ENCODE data around the gene TRRAP. TPM values are rescaled to one million over a fixed set of nuclear protein-coding genes. Genes with fewer than 3 reads are reported as not detected.

TRRAP gene
- total RNA-seq, 1 experiment from 2014 or later: 55.8 TPM

GRCh38 chr7:98974906-98975816, 96.8 kb downstream of the TRRAP start:
- POLR2A ChIA-PET (ENCODE audit: unreplicated experiment): no interaction called here
- Histone ChIP-seq H4K20me1 (ENCODE audit: insufficient read depth) (no peaks in the 10 kb centered on the region), H3K9me3 (ENCODE audit: insufficient read depth, low read depth) (no peaks in the 10 kb centered on the region), H3K4me3 (no peak overlapping the region), H3K4me1 (replicated peaks; ENCODE audit: insufficient read depth) (no peaks in the 10 kb centered on the region), H3K9me2 (ENCODE audit: insufficient read depth) (no peaks in the 10 kb centered on the region), H3K4me2 (no peak overlapping the region), H3F3A (ENCODE audit: insufficient read depth, low read depth) (no peaks in the 10 kb centered on the region), H3K79me2 (ENCODE audit: low read depth) (no peaks in the 10 kb centered on the region), H3K27ac (no peak overlapping the region), H3K36me3 (ENCODE audit: low read depth) (peaks cover 32% of the 10 kb centered on the region), H2AFZ (no peak overlapping the region), H3K27me3 (ENCODE audit: insufficient read depth, low read depth) (no peaks in the 10 kb centered on the region)
- no peak for TF ChIP-seq EZH2 (IDR thresholded peaks at IDR 0.05; ENCODE audit: low read depth)
- TF ChIP-seq CTCF (conservative IDR thresholded peaks at IDR 0.05): no peak
- no peak for DNase-seq
- intact Hi-C loops (cut with micrococcal nuclease; ENCODE audit: unreplicated experiment): no loop called here
- BruUV-seq (replicated peaks): no TSS peak
- CTCF ChIA-PET: no interaction called here

- POLR2A ChIA-PET (ENCODE audit: unreplicated experiment): no interaction called here
- intact Hi-C loops (cut with micrococcal nuclease; ENCODE audit: unreplicated experiment): no loop called here
- Histone ChIP-seq H3K9me3 (ENCODE audit: insufficient read depth, low read depth) (no peaks in the 10 kb centered on the region), H3K9me2 (ENCODE audit: insufficient read depth) (no peaks in the 10 kb centered on the region), H3K27me3 (ENCODE audit: insufficient read depth, low read depth) (no peaks in the 10 kb centered on the region), H2AFZ (no peak overlapping the region), H3K79me2 (ENCODE audit: low read depth) (no peaks in the 10 kb centered on the region), H3K27ac (no peak overlapping the region), H3K4me1 (replicated peaks; ENCODE audit: insufficient read depth) (no peaks in the 10 kb centered on the region), H3K36me3 (ENCODE audit: low read depth) (peaks cover 32% of the 10 kb centered on the region), H3F3A (ENCODE audit: insufficient read depth, low read depth) (no peaks in the 10 kb centered on the region), H3K4me3 (no peak overlapping the region), H4K20me1 (ENCODE audit: insufficient read depth) (no peaks in the 10 kb centered on the region), H3K4me2 (no peak overlapping the region)
- TF ChIP-seq CTCF (conservative IDR thresholded peaks at IDR 0.05): no peak
- TF ChIP-seq EZH2 (IDR thresholded peaks at IDR 0.05; ENCODE audit: low read depth): no peak
- CTCF ChIA-PET: no interaction called here
- DNase-seq: no peak
- no TSS peak for BruUV-seq (replicated peaks)
These were observed 98.3 kb downstream of the TRRAP start for GRCh38 chr7:98976396-98977185.

- TF ChIP-seq EZH2 (IDR thresholded peaks at IDR 0.05; ENCODE audit: low read depth) (no peak), CTCF (conservative IDR thresholded peaks at IDR 0.05) (no peak)
- H3K36me3 ChIP-seq (ENCODE audit: low read depth): peaks cover 30% of the 10 kb centered on the region
These were observed 100.3 kb downstream of the TRRAP start for GRCh38 chr7:98978672-98979071.

More at GRCh38 chr7:98978672-98979071, 100.3 kb downstream of the TRRAP start:
- H3F3A ChIP-seq (ENCODE audit: insufficient read depth, low read depth): no peaks in the 10 kb centered on the region
- CTCF ChIA-PET: no interaction called here
- no peaks in the 10 kb centered on the region for H3K9me2 ChIP-seq (ENCODE audit: insufficient read depth)
- H3K4me1 ChIP-seq (replicated peaks; ENCODE audit: insufficient read depth): no peaks in the 10 kb centered on the region
- no peak overlapping the region for H3K4me2 ChIP-seq
- H3K9me3 ChIP-seq (ENCODE audit: insufficient read depth, low read depth): no peaks in the 10 kb centered on the region
- intact Hi-C loops (cut with micrococcal nuclease; ENCODE audit: unreplicated experiment): no loop called here
- no TSS peak for BruUV-seq (replicated peaks)
- no peak overlapping the region for H3K27ac ChIP-seq
- no peak for DNase-seq
- H3K79me2 ChIP-seq (ENCODE audit: low read depth): no peaks in the 10 kb centered on the region
- POLR2A ChIA-PET (ENCODE audit: unreplicated experiment): no interaction called here
- no peak overlapping the region for H2AFZ ChIP-seq
- H3K4me3 ChIP-seq: no peak overlapping the region
- no peaks in the 10 kb centered on the region for H3K27me3 ChIP-seq (ENCODE audit: insufficient read depth, low read depth)
- no peaks in the 10 kb centered on the region for H4K20me1 ChIP-seq (ENCODE audit: insufficient read depth)
